ENCODE data around the gene PFDN2. TPM values are rescaled to one million over a fixed set of nuclear protein-coding genes. Genes with fewer than 3 reads are reported as not detected.

Gene PFDN2
- total RNA-seq, 6 experiments from 2014 or later: 77.4 to 114 (median 92.8) TPM

DNA sequence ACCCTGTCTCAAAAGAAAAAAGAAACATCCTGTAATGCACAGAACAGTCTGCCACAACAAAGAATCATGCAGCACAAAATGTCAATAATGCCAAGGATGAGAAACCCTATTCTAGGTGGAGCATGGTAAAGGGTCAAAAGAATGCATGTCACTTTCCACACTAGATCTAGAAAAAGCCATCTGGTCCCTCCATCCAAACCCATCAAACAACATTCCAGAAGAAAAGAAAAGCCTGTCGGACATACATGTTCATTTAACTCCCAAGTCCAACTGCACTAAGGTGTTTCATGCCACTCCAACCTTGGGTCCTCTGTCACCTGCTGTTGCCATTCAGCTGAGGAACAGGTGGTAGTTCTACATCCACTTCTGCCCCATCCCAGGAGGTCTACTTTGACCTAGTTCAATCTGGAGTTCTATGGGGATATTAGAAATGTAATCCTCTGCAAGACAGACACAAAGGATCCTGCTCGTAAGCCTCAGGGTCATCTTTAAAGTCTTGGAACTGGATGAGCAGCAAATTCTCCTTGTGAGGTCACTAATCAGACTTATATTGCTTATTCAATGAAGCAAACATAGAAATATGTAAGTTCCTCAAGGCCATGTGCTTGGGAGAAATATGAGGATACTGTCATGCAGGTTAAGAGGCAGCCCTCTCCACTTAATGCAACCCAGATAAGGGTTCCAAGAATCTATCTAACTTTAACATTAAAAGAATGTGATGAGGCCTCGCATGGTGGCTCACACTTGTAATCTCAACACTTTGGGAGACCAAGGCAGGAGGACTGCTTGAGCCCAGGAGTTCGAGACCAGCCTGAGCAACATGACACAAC lies 11.0 kb upstream of the PFDN2 start:
- no peak overlapping the region for H3K4me3 Mint-ChIP-seq

DNA sequence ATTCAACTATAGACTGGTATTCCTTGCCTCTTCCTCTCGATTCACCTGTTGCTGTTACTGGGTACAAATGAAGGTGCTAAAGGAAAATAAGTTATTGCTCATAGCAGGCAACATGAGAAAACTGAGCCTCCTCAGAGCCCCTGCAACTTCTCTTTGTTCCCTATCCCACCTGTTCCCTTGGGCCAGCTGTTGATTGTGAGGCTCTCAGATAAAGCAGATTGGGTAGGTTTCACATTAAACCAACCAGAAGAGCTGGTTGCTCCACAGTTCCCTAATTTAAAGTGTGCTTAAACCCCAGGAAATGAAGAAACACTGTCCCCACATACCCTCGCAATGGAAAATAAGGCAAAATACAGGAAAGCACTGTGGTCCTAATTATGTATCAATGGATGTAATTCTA lies 9.8 kb upstream of the PFDN2 start:
- Mint-ChIP-seq H3K36me3 (ENCODE audit: low read depth) (peaks cover 52% of the 10 kb centered on the region), H3K4me1 (ENCODE audit: low read depth) (peaks cover 40% of the 10 kb centered on the region), H3K27ac (no peak overlapping the region), H3K27me3 (ENCODE audit: insufficient read depth) (0 out of 2 replicates have a peak, but pooled peaks cover 1% of the 10 kb centered on the region), H3K4me3 (no peak overlapping the region), H3K9me3 (no peaks in the 10 kb centered on the region)
- no peak for DNase-seq
- TF ChIP-seq, protein P1, sequence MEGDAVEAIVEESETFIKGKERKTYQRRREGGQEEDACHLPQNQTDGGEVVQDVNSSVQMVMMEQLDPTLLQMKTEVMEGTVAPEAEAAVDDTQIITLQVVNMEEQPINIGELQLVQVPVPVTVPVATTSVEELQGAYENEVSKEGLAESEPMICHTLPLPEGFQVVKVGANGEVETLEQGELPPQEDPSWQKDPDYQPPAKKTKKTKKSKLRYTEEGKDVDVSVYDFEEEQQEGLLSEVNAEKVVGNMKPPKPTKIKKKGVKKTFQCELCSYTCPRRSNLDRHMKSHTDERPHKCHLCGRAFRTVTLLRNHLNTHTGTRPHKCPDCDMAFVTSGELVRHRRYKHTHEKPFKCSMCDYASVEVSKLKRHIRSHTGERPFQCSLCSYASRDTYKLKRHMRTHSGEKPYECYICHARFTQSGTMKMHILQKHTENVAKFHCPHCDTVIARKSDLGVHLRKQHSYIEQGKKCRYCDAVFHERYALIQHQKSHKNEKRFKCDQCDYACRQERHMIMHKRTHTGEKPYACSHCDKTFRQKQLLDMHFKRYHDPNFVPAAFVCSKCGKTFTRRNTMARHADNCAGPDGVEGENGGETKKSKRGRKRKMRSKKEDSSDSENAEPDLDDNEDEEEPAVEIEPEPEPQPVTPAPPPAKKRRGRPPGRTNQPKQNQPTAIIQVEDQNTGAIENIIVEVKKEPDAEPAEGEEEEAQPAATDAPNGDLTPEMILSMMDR (IDR thresholded peaks at IDR 0.05): no peak

More for the DNA sequence above, 11.0 kb upstream of the PFDN2 start:
- peaks cover 40% of the 10 kb centered on the region for H3K4me1 Mint-ChIP-seq (ENCODE audit: low read depth)
- DNase-seq: no peak
- peaks cover 52% of the 10 kb centered on the region for H3K36me3 Mint-ChIP-seq (ENCODE audit: low read depth)
- TF ChIP-seq, protein P1 (IDR thresholded peaks at IDR 0.05): no peak
- 0 out of 2 replicates have a peak, but pooled peaks cover 1% of the 10 kb centered on the region for H3K27me3 Mint-ChIP-seq (ENCODE audit: insufficient read depth)
- no peak overlapping the region for H3K27ac Mint-ChIP-seq
- H3K9me3 Mint-ChIP-seq: no peaks in the 10 kb centered on the region

DNA sequence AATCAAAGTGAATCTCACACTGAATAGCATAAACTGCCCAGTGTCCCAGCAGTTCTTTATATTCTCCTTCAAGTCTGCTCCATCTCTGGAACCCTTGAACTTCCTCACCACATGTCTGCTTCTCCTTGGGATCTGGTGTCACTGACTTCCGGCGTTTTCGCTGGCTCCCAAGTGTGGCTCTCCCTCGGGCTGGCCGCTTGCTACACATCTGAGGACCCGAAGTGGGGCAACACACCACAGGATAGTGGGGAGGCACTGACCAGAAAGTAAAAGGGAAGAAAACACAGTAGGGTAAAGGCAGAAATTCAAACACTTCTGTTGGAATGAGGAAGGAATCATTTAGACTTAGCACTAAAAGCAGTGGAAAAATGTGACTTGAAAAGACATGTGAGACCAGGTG lies 5.1 kb upstream of the PFDN2 start:
- Mint-ChIP-seq H3K36me3 (ENCODE audit: low read depth) (peaks cover 36% of the 10 kb centered on the region), H3K4me3 (no peak overlapping the region), H3K4me1 (ENCODE audit: low read depth) (peaks cover 42% of the 10 kb centered on the region), H3K27ac (no peak overlapping the region), H3K27me3 (ENCODE audit: insufficient read depth) (no peaks in the 10 kb centered on the region; the same call in 1 of the 2 replicates), H3K9me3 (no peaks in the 10 kb centered on the region)
- no peak for DNase-seq
- TF ChIP-seq, protein P1 (IDR thresholded peaks at IDR 0.05): no peak

DNA sequence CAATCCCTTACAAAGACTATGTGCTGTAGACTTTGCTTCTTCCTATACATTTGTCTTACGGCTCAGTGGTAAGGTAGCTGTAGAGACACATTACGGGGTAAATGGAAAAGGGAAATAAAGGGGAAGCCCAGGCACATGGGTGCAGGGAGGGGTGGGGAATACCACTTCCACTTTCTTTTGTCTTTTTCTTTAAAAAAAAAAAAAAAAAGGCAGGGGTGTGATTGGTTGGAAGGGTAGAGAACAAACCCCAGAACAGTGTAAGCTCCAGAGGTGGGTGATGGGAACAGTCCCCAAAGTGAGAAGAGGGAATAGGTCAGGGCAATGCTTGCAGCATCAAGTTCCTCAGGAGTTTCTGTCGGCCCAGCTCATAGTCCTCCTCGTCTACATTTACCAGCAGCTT lies 4.0 kb upstream of the PFDN2 start:
- no peak for DNase-seq
- Mint-ChIP-seq H3K27ac (no peak overlapping the region), H3K9me3 (no peaks in the 10 kb centered on the region), H3K4me1 (ENCODE audit: low read depth) (peaks cover 38% of the 10 kb centered on the region), H3K36me3 (ENCODE audit: low read depth) (peaks cover 32% of the 10 kb centered on the region), H3K27me3 (ENCODE audit: insufficient read depth) (no peaks in the 10 kb centered on the region; the same call in 1 of the 2 replicates), H3K4me3 (no peak overlapping the region)
- TF ChIP-seq, protein P1 (IDR thresholded peaks at IDR 0.05): no peak

DNA sequence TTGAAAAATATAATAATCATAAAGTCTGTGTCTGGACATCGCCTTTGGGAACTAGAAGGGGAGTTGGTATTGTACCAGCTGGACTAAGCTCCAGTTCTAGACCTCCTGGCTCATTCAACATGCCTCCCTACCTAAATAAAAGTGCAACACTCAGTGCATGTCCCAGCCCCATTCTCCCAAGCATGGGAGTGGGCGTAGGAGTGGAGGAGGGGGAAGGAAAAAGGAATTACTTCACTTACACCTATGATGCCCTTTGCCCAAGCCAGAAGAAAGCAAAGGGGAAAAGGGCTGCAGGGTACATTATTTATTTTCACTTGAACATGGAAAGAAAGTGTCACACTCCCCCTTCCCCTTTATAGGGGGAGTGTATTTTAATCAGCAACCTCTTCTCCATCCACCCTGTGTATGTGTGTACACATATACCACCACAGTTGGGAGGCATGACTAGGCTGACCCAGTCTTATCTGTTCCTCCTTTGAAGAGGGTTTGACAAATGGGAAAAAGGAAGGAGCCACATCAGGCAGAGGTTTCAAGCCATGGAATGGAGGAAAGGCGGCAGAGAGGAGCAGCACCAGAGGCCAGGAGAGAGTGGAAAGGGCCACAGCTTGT lies 3.3 kb upstream of the PFDN2 start:
- no peak for DNase-seq
- Mint-ChIP-seq H3K27me3 (ENCODE audit: insufficient read depth) (no peaks in the 10 kb centered on the region; the same call in 1 of the 2 replicates), H3K27ac (peak overlapping the region; percentile 30; the same call in 1 of the 2 replicates), H3K4me1 (ENCODE audit: low read depth) (peaks cover 39% of the 10 kb centered on the region), H3K4me3 (no peak overlapping the region), H3K36me3 (ENCODE audit: low read depth) (peaks cover 25% of the 10 kb centered on the region), H3K9me3 (no peaks in the 10 kb centered on the region)
- TF ChIP-seq, protein P1 (IDR thresholded peaks at IDR 0.05): no peak

Data from HFFc6 (cell line).